WERI-Rb-1 (cell line): ENCODE data around the gene TMC6.

Experiments used
- DNase-seq: peaks from one replicate; pipeline ENCODE4 v3.0.0-alpha.2; 2020
- H3K27ac ChIP-seq: fragments of 250-450 bp; sonication (Bioruptor Pico); 2 replicates; pipeline ENCODE4 v1.5.1; 2020; ENCODE audit warnings: mild to moderate bottlenecking, moderate library complexity
- H3K27me3 ChIP-seq: fragments of 250-450 bp; sonication (Bioruptor Pico); 2 replicates; pipeline ENCODE4 v1.5.1; 2021; ENCODE audit warnings: mild to moderate bottlenecking, low read depth, moderate library complexity; ENCODE audit not compliant: insufficient read depth, severe bottlenecking
- H3K36me3 ChIP-seq: fragments of 250-450 bp; sonication (Bioruptor Pico); 2 replicates; pipeline ENCODE4 v1.5.1; 2020; ENCODE audit warnings: mild to moderate bottlenecking, moderate library complexity
- H3K4me3 ChIP-seq: 2 replicates; pipeline ENCODE4 v1.5.1; 2011; ENCODE audit warnings: low read depth, mild to moderate bottlenecking, control low read depth, low read length
- H3K9me3 ChIP-seq: fragments of 250-450 bp; sonication (Bioruptor Pico); 2 replicates; pipeline ENCODE4 v1.5.1; 2021; ENCODE audit warnings: mild to moderate bottlenecking, moderate library complexity; ENCODE audit not compliant: severe bottlenecking
- TF ChIP-seq, protein P1 (sequence below): IDR thresholded peaks from 2 replicates; pipeline ENCODE4 v1.5.1; 2011; ENCODE audit warnings: low read depth, mild to moderate bottlenecking, control low read depth, inconsistent platforms, low read length

Gene TMC6

DNA sequence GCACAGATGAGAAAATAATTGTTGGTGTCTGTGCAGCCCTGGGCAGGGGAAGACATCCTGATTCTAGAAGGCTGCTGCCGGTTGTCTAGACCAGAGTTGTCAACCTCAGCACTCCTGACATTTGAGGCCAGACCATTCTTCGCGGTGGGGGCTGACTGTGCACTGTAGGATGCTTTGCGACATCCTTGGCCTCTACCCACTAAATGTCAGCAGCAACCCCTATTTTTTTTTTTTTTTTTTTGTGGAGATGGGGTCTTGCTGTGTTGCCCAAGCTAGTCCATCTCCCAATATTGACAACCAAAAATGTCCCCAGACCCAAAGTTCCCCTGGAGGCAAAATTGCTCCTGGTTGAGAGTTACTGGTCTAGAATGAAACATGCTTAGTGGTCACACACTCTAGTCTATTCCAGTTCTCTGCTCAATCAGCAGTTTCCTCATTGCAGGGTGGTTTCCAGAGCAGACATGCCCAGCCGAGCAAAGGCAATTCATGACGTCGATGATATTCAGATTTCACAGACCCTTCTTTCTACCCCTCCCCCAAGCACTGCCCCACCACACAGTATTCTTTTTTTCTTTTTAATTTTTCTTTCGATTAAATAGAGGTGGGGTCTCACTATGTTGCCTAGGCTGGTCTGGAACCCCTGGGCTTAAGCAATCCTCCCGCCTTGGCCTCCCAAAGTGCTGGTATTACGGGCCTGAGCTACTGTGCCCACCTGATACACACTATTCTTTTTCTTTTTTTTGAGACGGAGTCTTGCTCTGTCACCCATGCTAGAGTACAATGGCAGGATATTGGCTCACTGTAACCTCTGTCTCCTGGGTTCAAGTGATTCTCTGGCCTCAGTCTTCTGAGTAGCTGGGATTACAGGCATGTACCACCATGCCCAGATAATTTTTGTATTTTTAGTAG, 26.6 kb upstream of the TMC6 start:
- no peak for DNase-seq

DNA sequence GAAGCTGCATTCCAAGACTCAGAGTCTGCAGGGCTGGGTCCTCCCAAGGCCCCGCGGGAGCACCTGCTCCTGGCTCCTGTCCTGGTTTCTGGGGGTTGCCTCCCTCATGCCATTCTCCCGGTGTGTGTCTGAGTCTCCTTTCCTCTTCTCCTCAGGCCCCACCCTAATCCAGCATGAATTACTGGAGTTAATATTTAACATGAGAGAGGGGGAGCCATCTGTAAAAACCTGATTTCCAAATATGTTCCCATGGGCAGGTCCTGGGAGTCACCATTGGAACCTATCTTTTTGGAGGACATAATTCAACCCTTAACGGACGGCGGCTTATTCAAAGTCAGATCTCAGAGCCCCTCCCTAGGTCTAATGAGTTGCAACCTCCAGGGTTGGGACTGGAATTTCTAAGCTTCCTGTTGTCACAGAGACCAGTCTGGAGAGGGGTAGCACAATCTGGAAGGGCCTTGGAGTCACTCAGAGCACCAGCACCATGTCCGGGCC, 23.0 kb upstream of the TMC6 start:
- no peak for DNase-seq
- Histone ChIP-seq H3K27me3 (no peaks in the 10 kb centered on the region), H3K36me3 (no peaks in the 10 kb centered on the region), H3K27ac (no peak overlapping the region), H3K9me3 (no peaks in the 10 kb centered on the region), H3K4me3 (no peak overlapping the region)
- TF ChIP-seq, protein P1, sequence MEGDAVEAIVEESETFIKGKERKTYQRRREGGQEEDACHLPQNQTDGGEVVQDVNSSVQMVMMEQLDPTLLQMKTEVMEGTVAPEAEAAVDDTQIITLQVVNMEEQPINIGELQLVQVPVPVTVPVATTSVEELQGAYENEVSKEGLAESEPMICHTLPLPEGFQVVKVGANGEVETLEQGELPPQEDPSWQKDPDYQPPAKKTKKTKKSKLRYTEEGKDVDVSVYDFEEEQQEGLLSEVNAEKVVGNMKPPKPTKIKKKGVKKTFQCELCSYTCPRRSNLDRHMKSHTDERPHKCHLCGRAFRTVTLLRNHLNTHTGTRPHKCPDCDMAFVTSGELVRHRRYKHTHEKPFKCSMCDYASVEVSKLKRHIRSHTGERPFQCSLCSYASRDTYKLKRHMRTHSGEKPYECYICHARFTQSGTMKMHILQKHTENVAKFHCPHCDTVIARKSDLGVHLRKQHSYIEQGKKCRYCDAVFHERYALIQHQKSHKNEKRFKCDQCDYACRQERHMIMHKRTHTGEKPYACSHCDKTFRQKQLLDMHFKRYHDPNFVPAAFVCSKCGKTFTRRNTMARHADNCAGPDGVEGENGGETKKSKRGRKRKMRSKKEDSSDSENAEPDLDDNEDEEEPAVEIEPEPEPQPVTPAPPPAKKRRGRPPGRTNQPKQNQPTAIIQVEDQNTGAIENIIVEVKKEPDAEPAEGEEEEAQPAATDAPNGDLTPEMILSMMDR, result no peak

More for the DNA sequence above, 26.6 kb upstream of the TMC6 start:
- Histone ChIP-seq H3K27ac (no peak overlapping the region), H3K9me3 (no peaks in the 10 kb centered on the region), H3K27me3 (no peaks in the 10 kb centered on the region), H3K4me3 (no peak overlapping the region), H3K36me3 (no peaks in the 10 kb centered on the region)
- TF ChIP-seq, protein P1, result no peak

DNA sequence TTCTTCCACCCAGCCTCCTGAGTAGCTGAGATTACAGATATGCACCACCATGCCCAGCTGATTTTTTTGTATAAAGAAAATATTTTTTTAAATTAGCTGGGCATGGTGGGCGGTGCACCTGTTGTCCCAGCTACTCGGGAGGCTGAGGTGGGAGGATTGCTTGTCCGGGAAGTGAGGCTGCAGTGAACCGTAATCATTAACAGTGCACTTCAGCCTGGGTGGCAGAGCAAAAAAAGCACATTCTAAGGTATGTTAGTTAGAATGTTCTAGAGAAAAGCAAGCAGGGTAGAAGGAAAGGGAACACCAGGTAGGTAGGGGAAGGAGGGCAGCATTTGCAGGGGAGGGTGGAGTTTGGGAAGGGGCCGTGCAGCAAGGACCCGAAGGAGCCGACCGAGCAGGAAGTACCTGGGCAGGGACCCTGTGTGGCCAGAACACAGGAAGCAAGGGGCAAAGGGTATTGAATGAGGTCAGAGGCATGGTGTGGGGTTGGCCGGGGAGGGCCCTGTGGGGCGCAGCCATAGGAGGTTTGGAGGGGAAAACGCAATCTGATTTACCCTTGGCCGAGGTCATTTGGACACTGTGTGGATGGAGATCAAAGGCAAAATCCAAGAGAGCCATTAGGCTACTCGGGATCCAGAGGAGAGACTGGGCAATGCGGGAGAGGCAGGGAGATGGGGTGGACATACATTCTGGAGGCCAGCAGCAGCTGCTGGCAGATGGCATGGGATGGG, 19.9 kb upstream of the TMC6 start:
- H3K9me3 ChIP-seq, result no peaks in the 10 kb centered on the region
- H3K27ac ChIP-seq, result no peak overlapping the region
- TF ChIP-seq, protein P1, result no peak
- DNase-seq, result no peak
- no peaks in the 10 kb centered on the region for H3K27me3 ChIP-seq
- H3K36me3 ChIP-seq, result no peaks in the 10 kb centered on the region
- H3K4me3 ChIP-seq, result no peak overlapping the region

DNA sequence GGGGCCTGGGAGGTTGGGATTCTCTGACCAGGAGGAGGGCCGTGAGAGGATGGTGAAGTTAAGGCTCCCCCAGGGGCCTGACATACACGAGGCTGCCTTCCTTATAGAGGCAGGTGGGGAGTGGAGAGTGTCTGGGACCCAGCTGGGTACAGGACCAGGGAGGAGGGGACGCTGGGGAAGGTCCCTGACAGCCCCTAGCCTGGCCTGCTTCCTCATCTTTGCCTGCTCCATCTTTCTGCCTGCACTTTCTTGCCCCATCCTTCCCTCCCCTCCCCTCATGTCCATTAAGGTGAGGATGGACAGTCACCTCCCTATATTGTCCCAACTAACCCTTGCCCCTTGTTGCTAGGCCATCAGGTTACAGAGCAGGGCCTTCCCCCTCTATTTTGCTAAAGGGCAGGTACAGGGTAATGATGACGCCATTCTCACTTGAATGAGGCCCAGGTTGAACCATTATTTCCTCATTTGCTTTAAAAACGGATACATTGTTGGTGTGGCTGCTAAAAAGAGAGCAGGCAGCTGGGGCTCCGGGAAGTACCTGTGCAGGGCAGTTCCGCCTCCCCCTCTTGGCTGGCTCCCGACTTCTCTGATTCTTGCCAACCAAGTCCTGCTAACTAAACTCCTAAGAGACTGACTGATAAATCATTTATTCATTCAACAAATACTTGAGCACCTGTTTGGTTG, 18.9 kb upstream of the TMC6 start:
- TF ChIP-seq, protein P1, result no peak
- Histone ChIP-seq H3K9me3 (no peaks in the 10 kb centered on the region), H3K27ac (no peak overlapping the region; the same call in 1 of the 2 replicates), H3K4me3 (no peak overlapping the region), H3K27me3 (no peaks in the 10 kb centered on the region), H3K36me3 (no peaks in the 10 kb centered on the region)
- no peak for DNase-seq

DNA sequence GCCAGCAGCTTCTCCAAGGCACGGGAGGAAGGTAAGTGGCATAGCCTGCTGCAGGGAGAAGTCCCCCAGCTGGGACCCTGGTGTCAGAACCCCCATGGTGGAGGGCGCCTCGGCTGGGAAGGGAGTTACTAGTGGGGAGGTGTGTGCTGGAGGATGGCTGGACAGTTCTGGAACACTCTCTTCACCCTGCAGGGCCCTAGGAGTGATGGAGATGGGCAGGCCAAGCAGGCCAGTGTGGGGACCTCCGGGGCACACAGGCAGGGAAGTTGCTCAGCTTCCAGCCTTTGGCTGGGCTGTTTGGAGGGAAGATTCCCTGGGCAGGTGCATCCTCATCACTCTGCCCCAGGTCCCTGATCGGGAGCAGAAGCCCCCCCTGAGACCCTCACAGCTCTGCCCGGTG, 18.3 kb upstream of the TMC6 start:
- DNase-seq, result no peak
- Histone ChIP-seq H3K36me3 (no peaks in the 10 kb centered on the region), H3K27me3 (no peaks in the 10 kb centered on the region), H3K9me3 (no peaks in the 10 kb centered on the region), H3K27ac (no peak overlapping the region; the same call in 1 of the 2 replicates), H3K4me3 (no peak overlapping the region)
- TF ChIP-seq, protein P1, result no peak
